GM04504 (cell line): Measurements from ENCODE around the gene ESRP2.

Experiments used
- DNase-seq: peaks from one replicate; pipeline ENCODE4 v3.0.0-alpha.2; 2012; ENCODE audit warnings: low read depth

Gene ESRP2

DNA sequence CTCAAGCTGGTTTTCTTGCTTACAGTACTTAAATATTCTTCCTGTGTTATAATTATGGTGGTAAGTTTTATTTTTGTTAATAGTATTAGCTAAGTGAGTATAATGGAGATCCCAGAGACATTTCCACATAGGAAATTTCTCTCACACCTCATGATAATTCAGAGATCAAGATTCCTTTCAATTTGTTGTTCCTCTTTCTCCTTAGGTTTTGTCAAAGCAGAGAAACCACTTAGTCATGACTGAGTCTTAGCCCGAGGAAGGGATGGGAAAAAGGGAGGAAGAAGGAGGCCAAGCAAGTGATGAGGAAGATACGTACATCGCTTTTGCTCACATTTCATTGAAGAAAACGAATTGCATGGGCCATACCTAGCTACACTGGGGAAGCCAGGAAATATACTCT, 18.4 kb downstream of the ESRP2 start:
- DNase-seq, result no peak

DNA sequence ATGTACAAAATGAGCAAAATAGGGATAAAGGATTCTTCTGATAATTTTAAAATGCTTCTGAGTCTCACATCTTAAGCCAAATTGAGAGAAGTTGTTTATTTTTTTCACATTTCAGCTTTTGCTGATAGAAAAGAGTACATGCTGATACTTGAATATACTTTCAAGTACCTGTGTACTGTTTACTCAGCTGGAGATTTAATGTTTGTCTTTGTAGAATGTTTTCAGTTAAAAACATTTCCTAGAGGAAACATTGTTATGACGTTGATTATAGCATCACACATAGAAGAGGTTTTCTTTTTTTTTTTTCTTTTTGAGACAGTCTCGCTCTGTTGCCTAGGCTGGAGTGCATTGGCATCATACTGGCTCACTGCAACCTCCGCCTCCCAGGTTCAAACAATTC, 19.7 kb downstream of the ESRP2 start:
- no peak for DNase-seq

DNA sequence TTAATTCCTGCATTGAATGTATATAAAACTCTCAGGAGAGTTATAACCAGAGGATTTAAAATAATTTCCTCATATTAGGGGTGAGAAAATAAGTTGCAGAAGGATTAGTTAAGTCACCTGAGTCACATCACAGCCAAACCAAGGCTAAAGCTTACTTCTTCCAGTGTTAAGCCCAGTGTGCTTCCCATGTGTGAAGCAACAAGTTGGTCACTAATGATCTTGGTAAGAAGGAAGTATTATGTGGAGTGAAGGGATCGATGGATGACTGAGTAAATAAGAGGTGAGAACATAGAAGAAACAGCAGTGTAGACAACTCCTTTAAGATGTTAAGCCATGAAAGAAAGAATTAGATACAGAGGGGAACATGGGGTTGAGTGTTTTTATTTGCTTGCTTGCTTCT, 20.6 kb downstream of the ESRP2 start:
- DNase-seq, result no peak

DNA sequence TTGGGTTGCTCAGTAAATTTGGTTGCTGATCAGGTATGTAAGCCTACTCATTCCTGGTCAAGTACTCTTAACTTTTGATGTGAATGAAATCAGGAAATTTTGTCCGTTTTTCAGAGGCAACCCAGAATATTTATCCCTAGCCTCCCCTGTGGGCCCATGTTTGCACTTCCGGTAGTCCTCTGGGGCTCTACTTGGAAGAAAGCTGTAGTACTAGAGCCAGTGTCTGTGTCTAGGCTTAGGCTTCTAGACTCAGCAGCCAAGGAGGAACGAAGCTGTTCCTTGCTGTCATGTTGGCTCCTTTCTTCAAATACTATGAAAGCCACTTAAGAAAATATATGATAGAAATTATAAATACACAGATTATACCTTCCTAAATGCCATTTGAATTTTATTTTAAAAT, 21.2 kb downstream of the ESRP2 start:
- no peak for DNase-seq

DNA sequence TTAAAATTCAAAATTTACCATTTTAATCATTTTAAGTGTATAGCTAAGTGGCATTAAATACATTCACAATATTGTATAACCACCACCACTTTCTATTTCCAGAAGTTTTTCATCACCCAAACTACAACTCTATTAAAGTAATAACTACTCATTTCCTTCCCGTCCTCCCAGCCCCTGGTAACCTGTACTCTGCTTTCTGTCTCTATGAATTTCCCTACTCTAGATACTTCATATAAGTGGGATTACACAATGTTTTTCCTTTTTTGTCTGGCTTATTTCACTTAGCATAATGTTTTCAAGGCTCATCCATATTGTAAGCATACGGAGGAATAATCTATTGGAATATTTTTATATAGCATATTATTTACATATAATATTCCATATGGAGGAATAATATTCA, 29.7 kb downstream of the ESRP2 start:
- DNase-seq, result no peak

DNA sequence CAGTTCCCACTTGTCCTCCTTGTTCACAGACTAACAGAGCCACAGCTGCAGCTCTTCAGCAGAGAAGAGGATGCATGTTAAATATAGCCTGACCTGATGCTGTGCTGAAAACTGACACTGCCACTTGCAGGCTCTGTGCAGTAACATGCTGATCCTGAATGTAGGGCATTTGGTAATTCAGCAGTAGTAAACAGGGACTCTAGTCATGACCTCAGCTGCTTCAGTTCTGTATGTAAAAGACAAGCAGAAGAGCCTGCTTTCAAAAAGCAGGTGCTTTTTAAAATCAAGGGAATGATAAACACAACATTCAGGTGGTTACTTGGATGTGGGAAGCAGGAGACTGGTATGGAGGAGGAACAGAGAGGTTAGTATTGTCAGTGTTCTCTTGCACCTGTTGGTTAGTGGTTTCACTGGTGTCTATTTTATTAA, 33.8 kb downstream of the ESRP2 start:
- DNase-seq, result no peak

DNA sequence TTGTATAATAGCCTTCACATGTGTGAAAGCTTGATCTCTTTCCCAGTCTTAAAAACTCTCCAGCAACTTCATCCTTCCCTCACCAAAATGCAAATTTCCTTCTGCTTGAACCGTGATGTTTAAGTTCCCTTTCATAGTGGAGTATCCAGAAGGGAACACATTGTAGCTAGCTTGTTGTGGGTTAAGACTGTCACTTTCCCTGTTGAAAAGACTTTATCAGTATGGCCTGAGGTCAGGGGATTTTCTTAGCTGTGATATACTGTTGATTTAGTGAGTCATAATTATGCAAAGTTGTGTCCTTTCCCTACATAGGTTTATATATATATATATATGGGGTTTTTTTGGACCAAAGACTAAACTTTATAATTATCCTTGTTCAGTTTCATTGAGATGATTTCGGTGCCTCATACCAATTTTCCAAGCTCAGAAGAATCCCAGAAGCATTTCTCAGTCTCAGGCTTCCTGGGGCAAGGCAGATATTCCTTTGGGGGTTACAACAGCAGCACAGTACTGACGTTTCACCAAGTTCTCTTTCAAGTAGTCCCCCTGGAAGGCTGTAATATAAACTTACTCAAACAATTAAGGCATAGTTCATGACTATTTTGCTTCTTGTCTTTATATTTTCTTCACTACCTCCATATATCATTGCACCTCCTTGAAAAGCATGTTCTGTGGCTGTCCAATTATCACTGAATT, 35.7 kb downstream of the ESRP2 start:
- no peak for DNase-seq

DNA sequence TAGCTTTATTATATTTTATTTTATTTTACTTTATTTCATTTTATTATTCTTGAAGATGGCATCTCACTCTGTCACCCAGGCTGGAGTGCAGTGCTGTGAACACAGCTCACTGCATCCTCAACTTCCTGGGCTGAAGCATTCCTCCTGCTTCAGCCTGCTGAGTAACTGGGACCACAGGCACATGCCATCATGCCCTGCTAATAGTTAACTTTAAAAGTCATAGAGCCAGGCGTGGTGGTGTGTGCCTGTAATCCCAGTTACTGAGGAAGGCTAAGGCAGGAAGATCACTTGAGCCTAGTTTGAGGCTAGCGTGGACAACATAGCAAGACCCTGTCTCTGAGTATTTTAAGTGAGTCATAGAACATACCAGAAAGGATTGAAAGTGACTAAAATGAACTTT, 38.7 kb downstream of the ESRP2 start:
- DNase-seq, result peak; percentile 10

DNA sequence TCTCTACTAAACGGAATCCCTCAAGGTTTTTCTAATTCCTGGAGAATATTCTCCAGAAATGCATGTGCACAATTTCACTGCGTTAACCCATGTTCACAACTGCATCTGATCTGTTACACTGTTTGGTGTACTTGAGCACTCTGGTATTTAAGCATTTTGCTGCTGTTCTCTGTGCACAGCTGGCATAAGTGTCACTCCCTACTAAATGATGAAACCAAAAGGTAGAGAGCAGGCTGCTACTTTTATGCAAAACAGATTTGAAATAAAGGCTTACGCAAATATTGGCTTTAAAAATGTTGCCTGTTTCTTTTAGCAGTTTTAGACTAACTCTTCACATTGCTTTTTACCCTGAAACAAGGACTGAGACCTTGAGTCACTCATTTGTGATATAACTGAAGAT, 41.7 kb downstream of the ESRP2 start:
- DNase-seq, result no peak

DNA sequence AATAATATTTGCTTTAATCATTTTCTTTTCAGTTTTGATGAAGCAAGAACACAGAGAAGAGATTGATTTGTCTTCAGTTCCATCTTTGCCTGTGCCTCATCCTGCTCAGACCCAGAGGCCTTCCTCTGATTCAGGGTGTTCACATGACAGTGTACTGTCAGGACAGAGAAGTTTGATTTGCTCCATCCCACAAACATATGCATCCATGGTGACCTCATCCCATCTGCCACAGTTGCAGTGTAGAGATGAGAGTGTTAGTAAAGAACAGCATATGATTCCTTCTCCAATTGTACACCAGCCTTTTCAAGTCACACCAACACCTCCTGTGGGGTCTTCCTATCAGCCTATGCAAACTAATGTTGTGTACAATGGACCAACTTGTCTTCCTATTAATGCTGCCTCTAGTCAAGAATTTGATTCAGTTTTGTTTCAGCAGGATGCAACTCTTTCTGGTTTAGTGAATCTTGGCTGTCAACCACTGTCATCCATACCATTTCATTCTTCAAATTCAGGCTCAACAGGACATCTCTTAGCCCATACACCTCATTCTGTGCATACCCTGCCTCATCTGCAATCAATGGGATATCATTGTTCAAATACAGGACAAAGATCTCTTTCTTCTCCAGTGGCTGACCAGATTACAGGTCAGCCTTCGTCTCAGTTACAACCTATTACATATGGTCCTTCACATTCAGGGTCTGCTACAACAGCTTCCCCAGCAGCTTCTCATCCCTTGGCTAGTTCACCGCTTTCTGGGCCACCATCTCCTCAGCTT, 45.0 kb downstream of the ESRP2 start:
- DNase-seq, result no peak

DNA sequence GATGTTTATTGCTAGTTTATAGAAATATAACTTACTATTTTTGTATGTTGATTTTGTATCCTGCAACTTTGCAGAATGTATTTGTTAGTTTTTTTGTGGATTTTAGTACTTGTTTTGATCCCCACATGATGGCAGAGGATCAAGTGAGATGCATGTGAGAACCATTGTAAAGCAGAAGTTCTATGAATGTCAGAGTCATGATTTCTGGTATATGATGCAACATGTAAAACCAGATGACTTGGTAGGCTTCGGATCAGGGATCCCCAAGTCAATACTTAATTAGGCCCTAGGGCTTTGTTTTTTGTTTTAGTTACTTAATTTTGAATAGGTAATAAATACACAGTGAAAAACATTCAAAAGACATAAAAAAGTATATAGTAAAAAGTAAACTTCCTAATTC, 45.8 kb downstream of the ESRP2 start:
- DNase-seq, result no peak

DNA sequence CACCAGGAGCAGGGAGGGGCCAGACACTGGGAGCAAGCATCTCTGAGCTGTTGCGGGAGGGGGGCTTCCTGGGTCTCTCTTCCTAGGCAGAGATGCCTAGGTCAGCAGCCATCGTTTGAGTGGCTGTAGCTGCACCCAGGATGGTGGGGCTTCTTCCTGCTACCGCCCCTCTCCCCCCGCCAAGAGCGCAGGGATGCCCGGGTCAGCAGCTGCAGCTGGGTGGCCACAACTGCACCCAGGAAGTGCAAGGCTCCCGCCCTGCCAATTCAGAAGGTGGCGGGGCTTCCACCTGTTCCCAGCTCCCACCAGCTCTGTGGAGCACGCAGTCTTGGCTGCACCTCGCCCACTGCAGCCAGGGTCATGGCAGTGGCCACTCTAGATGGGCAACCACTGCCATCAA, 47.8 kb downstream of the ESRP2 start:
- DNase-seq, result no peak

DNA sequence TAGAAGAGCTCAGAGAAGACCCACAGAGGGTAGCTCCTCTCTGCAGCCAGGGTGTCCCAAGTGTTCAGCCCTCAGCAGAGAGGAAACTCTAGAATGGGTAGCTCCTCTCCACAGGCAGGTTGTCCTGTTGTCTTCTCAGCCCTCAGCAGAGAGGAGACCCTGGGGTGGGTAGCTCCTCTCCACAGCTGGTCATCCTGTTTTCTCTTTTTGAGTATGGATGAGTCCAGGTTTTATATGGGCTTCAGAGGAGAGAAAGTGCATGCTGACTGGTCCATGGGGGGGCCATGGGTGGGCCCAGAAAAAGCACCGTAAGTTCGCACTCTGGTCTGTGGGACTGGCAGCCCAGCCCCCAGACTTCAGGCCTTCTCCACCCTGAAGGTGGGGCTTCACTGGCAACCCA, 48.4 kb downstream of the ESRP2 start:
- no peak for DNase-seq

DNA sequence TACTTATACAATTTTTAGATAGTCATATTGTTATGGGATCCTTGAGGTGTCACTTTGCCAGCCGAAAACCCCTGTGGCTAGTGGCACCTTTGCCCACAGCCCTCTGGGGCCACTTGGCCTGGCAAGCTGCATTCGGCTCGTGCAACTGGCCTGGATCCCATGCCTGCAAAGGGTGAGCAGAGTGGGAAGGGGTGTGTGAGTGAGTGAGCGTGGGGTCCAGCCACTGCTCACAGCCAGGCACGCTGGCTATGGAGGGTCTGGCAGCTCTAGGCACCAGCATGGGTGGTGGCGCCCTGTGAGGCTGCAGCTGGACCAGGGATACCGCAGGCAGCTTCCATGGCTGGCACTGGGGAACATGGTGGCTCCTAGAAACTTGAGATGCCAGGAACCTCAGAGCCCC, 49.0 kb downstream of the ESRP2 start:
- no peak for DNase-seq

DNA sequence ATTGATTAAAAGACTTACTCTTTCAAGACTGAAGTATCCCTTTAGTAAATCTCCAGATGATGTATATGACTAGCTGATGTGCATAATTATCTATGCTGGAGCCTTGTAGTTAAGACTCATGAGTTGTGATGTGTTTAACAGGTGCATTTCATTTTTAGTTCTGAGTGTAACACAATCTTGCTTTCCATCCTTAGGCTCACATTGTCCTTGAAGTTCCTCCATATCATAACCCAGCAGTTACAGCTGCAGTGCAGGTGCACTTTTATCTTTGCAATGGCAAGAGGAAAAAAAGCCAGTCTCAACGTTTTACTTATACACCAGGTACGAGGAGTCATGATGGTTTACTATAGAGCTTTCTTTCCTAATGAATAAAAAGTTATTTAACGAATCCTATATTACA, 52.9 kb downstream of the ESRP2 start:
- DNase-seq, result no peak

DNA sequence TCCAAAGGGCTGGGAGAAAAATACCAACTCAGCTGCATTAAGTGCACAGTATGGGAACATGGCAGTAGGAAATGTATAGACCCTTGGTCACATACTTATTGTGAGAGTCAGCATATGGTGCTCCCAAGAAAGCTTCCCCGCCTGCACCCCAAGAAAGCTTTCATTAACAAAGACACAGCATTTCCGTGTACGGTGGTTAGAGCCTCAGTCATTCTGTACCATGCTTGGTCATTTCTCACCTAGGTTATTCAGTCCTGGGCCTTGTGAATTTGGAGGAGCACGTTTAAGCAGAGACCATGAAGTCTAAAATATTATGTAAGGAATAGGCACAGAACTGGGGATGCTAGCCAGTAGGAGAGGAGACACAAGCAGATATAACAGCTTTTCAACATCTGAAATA, 56.1 kb downstream of the ESRP2 start:
- no peak for DNase-seq

DNA sequence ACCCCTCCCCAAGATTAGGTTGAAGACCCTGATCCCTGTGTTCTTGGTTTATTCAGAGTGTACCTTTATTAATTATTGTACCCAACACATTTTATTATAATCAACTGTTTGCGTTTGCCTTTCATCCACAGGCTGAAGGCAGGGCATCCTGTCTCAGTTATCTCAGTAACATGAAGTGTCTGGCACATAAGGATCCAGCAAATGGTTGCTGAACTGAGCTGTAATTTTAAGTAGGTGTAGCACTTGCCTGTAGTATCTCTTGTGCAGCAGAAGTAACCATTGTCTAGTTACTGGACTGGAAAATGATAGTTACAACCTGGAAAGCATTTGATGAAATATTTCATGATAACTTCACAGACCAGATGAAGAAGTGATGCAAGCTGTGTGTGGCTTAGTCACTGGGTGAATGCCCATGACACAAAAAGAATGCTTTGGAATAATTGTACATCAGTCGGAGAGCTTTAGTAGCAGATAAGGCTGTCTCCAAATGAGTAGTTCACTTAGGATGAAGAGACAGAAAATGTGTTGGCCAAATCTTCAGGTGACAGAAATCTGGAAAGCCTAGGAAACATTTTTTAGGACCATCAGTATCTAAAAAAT, 56.6 kb downstream of the ESRP2 start:
- no peak for DNase-seq
